ENCODE measurements around the gene CYLD.

Gene CYLD

DNA sequence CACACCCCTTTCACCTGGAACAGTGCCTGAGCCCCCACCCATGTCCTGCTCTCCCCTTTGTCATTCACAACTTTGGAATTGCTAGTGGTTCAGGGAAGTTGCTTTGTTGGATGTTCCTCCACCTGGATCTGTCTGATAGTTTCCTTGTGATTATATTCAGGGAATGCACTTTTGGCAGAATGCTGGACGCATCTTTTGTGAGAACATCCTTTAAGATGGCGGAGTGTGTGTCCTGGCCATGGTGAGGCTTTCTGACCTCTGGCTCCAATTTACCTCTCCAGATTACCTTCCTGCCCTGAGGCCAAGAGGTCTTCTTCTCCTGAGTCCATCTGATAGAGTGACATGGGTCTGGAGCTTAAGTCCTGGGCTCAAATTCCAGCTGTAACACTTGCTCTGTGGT is 104.6 kb downstream of the CYLD start:
- Histone ChIP-seq H3K9me3 (ENCODE audit: control insufficient read depth in 5 of 5, low read length in 5 of 5) (no peaks in the 10 kb centered on the region), H3K36me3 (ENCODE audit: control insufficient read depth in 5 of 5, insufficient read depth in 5 of 5, low read length in 5 of 5) (no peaks in the 10 kb centered on the region), H3K27me3 (ENCODE audit: control insufficient read depth in 5 of 5, insufficient read depth in 4 of 5, low read length in 5 of 5) (peaks cover under 1 to 6% (median 2%) of the 10 kb centered on the region in 5 donors), H3K4me3 (ENCODE audit: low read depth in 1 of 5, low read length in 5 of 5) (no peak overlapping the region), H3K27ac (ENCODE audit: low read depth, low read length) (no peak overlapping the region), H3K9ac (ENCODE audit: low read length in 5 of 5) (no peak overlapping the region), H3K4me1 (ENCODE audit: control insufficient read depth in 5 of 5, insufficient read depth in 5 of 5, low read length in 5 of 5) (peaks cover 0 to under 1% (median 0%) of the 10 kb centered on the region in 5 donors)

DNA sequence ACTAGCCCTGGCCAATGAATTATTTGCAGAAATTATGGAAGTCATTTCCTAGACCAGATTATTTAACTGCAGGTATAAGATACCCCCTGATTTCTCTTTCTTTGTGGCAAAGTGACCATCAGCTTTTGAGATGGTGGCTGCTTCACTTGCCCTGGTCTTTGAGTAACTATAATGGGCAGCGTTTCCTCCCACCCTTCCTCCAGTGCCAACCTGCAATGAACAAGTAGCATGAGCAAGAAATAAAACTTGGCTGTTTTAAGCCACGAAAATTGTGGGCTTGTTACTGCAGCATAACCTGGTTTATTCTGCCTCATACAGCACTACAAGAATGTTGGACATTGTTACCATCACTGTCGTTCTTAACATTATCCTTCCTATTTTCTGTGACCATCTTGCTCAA is 105.3 kb downstream of the CYLD start:
- no peak overlapping the region for H3K4me3 ChIP-seq (ENCODE audit: low read depth in 1 of 5, low read length in 5 of 5)
- H3K27ac ChIP-seq (ENCODE audit: low read depth, low read length): no peak overlapping the region
- no peaks in the 10 kb centered on the region for H3K4me1 ChIP-seq (ENCODE audit: control insufficient read depth in 5 of 5, insufficient read depth in 5 of 5, low read length in 5 of 5)
- H3K9me3 ChIP-seq (ENCODE audit: control insufficient read depth in 5 of 5, low read length in 5 of 5): no peaks in the 10 kb centered on the region
- H3K27me3 ChIP-seq (ENCODE audit: control insufficient read depth in 5 of 5, insufficient read depth in 4 of 5, low read length in 5 of 5): no peaks in the 10 kb centered on the region
- no peak overlapping the region for H3K9ac ChIP-seq (ENCODE audit: low read length in 5 of 5)
- H3K36me3 ChIP-seq (ENCODE audit: control insufficient read depth in 5 of 5, insufficient read depth in 5 of 5, low read length in 5 of 5): no peaks in the 10 kb centered on the region

DNA sequence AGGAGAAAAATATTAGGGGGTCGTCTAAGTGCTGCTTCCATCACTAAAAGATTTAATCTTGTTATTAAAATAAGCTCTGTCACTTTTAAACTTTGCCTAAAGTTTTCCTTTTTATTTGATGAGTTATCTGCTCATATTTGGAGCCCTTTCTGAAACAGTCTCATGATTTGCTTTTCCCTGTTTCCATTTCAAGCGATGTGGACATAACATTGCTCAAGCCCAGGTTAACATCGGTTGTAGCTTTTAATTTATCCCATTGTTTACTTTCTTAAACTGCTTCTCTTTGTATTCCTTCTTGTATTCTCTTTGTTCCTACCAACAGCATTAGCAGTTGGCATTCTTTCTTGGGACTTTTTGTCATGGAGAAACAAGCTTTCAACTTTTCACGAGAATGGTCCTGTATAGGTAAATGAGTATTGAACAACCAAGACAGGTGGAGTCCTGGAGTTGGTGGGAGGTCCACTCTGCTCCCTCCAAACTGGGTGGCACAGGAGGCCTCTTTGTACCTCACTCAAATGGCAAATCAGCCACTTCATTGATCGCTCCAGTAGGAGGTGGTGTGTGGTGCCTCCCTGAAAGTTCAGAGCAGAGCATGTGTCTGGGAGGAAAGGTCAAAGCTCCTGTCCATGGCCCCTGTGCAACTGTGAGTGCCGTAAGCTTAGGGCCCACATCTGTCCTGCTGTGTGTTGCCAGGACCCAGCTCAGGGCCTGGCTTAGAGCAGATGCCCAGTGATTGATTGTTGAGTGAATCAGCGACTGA is 107.0 kb downstream of the CYLD start:
- H3K9ac ChIP-seq (ENCODE audit: low read length in 5 of 5): no peak overlapping the region
- peaks cover 0 to 3% (median 0%) of the 10 kb centered on the region in 5 donors for H3K9me3 ChIP-seq (ENCODE audit: control insufficient read depth in 5 of 5, low read length in 5 of 5)
- H3K27ac ChIP-seq (ENCODE audit: low read depth, low read length): no peak overlapping the region
- no peaks in the 10 kb centered on the region for H3K36me3 ChIP-seq (ENCODE audit: control insufficient read depth in 5 of 5, insufficient read depth in 5 of 5, low read length in 5 of 5)
- H3K4me1 ChIP-seq (ENCODE audit: control insufficient read depth in 5 of 5, insufficient read depth in 5 of 5, low read length in 5 of 5): no peaks in the 10 kb centered on the region
- no peak overlapping the region for H3K4me3 ChIP-seq (ENCODE audit: low read depth in 1 of 5, low read length in 5 of 5)
- H3K27me3 ChIP-seq (ENCODE audit: control insufficient read depth in 5 of 5, insufficient read depth in 4 of 5, low read length in 5 of 5): no peaks in the 10 kb centered on the region

Measured in subcutaneous abdominal adipose tissue (tissue), 5 donors.